ENCODE measurements around the gene FILIP1.

Gene FILIP1

GRCh38 chr6:75329703-75330102, 163.9 kb downstream of the FILIP1 start:
- TF ChIP-seq CTCF (IDR thresholded peaks at IDR 0.05; ENCODE audit: borderline replicate concordance, insufficient read depth, low read depth, low read length) = no peak
- H3K4me3 ChIP-seq (ENCODE audit: low read depth, low read length) = no peak overlapping the region

GRCh38 chr6:75327807-75328206, 165.8 kb downstream of the FILIP1 start:
- no peak for TF ChIP-seq CTCF (IDR thresholded peaks at IDR 0.05; ENCODE audit: borderline replicate concordance, insufficient read depth, low read depth, low read length)
- no peak overlapping the region for H3K4me3 ChIP-seq (ENCODE audit: low read depth, low read length)

GRCh38 chr6:75326557-75327258, 166.9 kb downstream of the FILIP1 start:
- TF ChIP-seq CTCF (IDR thresholded peaks at IDR 0.05; ENCODE audit: borderline replicate concordance, insufficient read depth, low read depth, low read length) = no peak
- H3K4me3 ChIP-seq (ENCODE audit: low read depth, low read length) = no peak overlapping the region

GRCh38 chr6:75318900-75319299, 174.7 kb downstream of the FILIP1 start:
- no peak overlapping the region for H3K4me3 ChIP-seq (ENCODE audit: low read depth, low read length)
- TF ChIP-seq CTCF (IDR thresholded peaks at IDR 0.05; ENCODE audit: borderline replicate concordance, insufficient read depth, low read depth, low read length) = no peak

- TF ChIP-seq CTCF (IDR thresholded peaks at IDR 0.05; ENCODE audit: borderline replicate concordance, insufficient read depth, low read depth, low read length) = no peak
- H3K4me3 ChIP-seq (ENCODE audit: low read depth, low read length) = no peak overlapping the region
Observed at GRCh38 chr6:75317503-75318206, 175.9 kb downstream of the FILIP1 start.

GRCh38 chr6:75315978-75316377, 177.6 kb downstream of the FILIP1 start:
- H3K4me3 ChIP-seq (ENCODE audit: low read depth, low read length) = no peak overlapping the region
- no peak for TF ChIP-seq CTCF (IDR thresholded peaks at IDR 0.05; ENCODE audit: borderline replicate concordance, insufficient read depth, low read depth, low read length)

Data from GM12875 (cell line).